Measurements from ENCODE around the gene HDAC7. TPM values are rescaled to one million over a fixed set of nuclear protein-coding genes. Genes with fewer than 3 reads are reported as not detected.
"Not testable (repeated sequence)": the region's sequence is repeated elsewhere in the genome, so short reads cannot be mapped to it uniquely, and the experiment has no call there.

The HDAC7 gene
- total RNA-seq, 2 donors from 2014 or later: 146 to 154 TPM

GRCh38 chr12:47817272-47818006 is 2.3 kb downstream of the HDAC7 start:
- H3K27ac Mint-ChIP-seq: peak overlapping the region; percentile 85
- no peak overlapping the region for H3K27ac ChIP-seq (ENCODE audit: low read depth, low read length)
- peak; percentile 47 for TF ChIP-seq CTCF (conservative IDR thresholded peaks at IDR 0.05)
- 71% methylated on average over 7 of the region's 7 CpGs; no CpG with 5 or more reads in 1 of the 2 experiments for WGBS, 2 experiments (ENCODE audit: insufficient coverage in 1 of 2, insufficient read length in 1 of 2)
- peaks cover 19% of the 10 kb centered on the region for H3K36me3 ChIP-seq (ENCODE audit: control insufficient read depth, insufficient read depth, low read length)
- H3K27me3 Mint-ChIP-seq (ENCODE audit: insufficient read depth): peaks cover 3% of the 10 kb centered on the region
- H3K4me1 ChIP-seq (ENCODE audit: control insufficient read depth, insufficient read depth, low read length): peaks cover 29% of the 10 kb centered on the region
- H3K4me3 ChIP-seq (ENCODE audit: low read length): peak overlapping the region; percentile 87
- peak; percentile 73 for DNase-seq
- H3K4me1 Mint-ChIP-seq: peaks cover 62% of the 10 kb centered on the region
- H3K36me3 Mint-ChIP-seq (ENCODE audit: low read depth): peaks cover 16% of the 10 kb centered on the region
- H3K9me3 Mint-ChIP-seq: no peaks in the 10 kb centered on the region
- H3K9ac ChIP-seq (ENCODE audit: extremely low read depth, low read length, poor library complexity, severe bottlenecking): peak overlapping the region; percentile 20
- H3K9me3 ChIP-seq (ENCODE audit: control insufficient read depth, low read length): no peaks in the 10 kb centered on the region
- H3K27me3 ChIP-seq (ENCODE audit: control insufficient read depth, insufficient read depth, low read length, poor library complexity, severe bottlenecking): no peaks in the 10 kb centered on the region
- peak overlapping the region; percentile 79 for H3K4me3 Mint-ChIP-seq

- H3K27me3 Mint-ChIP-seq (ENCODE audit: insufficient read depth): no peaks in the 10 kb centered on the region
- 53 to 64% methylated on average over 3 to 8 of the region's 12 CpGs for WGBS, 2 experiments (ENCODE audit: insufficient coverage in 1 of 2, insufficient read length in 1 of 2)
Measured at GRCh38 chr12:47816403-47817271, 3.1 kb downstream of the HDAC7 start.

GRCh38 chr12:47815447-47815846 is 4.3 kb downstream of the HDAC7 start:
- not testable (repeated sequence) for H3K27ac ChIP-seq (ENCODE audit: low read depth, low read length); H3K27me3 Mint-ChIP-seq (ENCODE audit: insufficient read depth); H3K9me3 Mint-ChIP-seq; DNase-seq; H3K9me3 ChIP-seq (ENCODE audit: control insufficient read depth, low read length); H3K4me3 ChIP-seq (ENCODE audit: low read length); H3K4me3 Mint-ChIP-seq; H3K27ac Mint-ChIP-seq; H3K9ac ChIP-seq (ENCODE audit: extremely low read depth, low read length, poor library complexity, severe bottlenecking); H3K27me3 ChIP-seq (ENCODE audit: control insufficient read depth, insufficient read depth, low read length, poor library complexity, severe bottlenecking)
- WGBS, 2 experiments (ENCODE audit: insufficient coverage in 1 of 2, insufficient read length in 1 of 2): 98 to 100% methylated on average over 4 to 5 of the region's 5 CpGs
- peaks cover 61% of the 10 kb centered on the region for H3K4me1 Mint-ChIP-seq
- peaks cover 19% of the 10 kb centered on the region for H3K36me3 Mint-ChIP-seq (ENCODE audit: low read depth)
- Histone ChIP-seq H3K36me3 (ENCODE audit: control insufficient read depth, insufficient read depth, low read length) (peaks cover 29% of the 10 kb centered on the region), H3K4me1 (ENCODE audit: control insufficient read depth, insufficient read depth, low read length) (peaks cover 21% of the 10 kb centered on the region)

More at GRCh38 chr12:47816403-47817271, 3.1 kb downstream of the HDAC7 start:
- peak; percentile 74 for DNase-seq
- Histone ChIP-seq H3K27me3 (ENCODE audit: control insufficient read depth, insufficient read depth, low read length, poor library complexity, severe bottlenecking) (no peaks in the 10 kb centered on the region), H3K4me3 (ENCODE audit: low read length) (peak overlapping the region; percentile 87), H3K4me1 (ENCODE audit: control insufficient read depth, insufficient read depth, low read length) (peaks cover 29% of the 10 kb centered on the region), H3K27ac (ENCODE audit: low read depth, low read length) (no peak overlapping the region), H3K9ac (ENCODE audit: extremely low read depth, low read length, poor library complexity, severe bottlenecking) (peak overlapping the region; percentile 20), H3K36me3 (ENCODE audit: control insufficient read depth, insufficient read depth, low read length) (peaks cover 26% of the 10 kb centered on the region), H3K9me3 (ENCODE audit: control insufficient read depth, low read length) (no peaks in the 10 kb centered on the region)
- peaks cover 16% of the 10 kb centered on the region for H3K36me3 Mint-ChIP-seq (ENCODE audit: low read depth)
- no peaks in the 10 kb centered on the region for H3K9me3 Mint-ChIP-seq
- no peak for TF ChIP-seq CTCF (conservative IDR thresholded peaks at IDR 0.05)
- H3K27ac Mint-ChIP-seq: peak overlapping the region; percentile 85
- peak overlapping the region; percentile 79 for H3K4me3 Mint-ChIP-seq
- peaks cover 60% of the 10 kb centered on the region for H3K4me1 Mint-ChIP-seq

Data from endodermal cell (in vitro differentiated cells).